ENCODE results near the gene CCDC159. TPM values are rescaled to one million over a fixed set of nuclear protein-coding genes. Genes with fewer than 3 reads are reported as not detected.

The CCDC159 gene
- total RNA-seq, 1 experiment from 2014 or later, result 18.2 TPM

DNA sequence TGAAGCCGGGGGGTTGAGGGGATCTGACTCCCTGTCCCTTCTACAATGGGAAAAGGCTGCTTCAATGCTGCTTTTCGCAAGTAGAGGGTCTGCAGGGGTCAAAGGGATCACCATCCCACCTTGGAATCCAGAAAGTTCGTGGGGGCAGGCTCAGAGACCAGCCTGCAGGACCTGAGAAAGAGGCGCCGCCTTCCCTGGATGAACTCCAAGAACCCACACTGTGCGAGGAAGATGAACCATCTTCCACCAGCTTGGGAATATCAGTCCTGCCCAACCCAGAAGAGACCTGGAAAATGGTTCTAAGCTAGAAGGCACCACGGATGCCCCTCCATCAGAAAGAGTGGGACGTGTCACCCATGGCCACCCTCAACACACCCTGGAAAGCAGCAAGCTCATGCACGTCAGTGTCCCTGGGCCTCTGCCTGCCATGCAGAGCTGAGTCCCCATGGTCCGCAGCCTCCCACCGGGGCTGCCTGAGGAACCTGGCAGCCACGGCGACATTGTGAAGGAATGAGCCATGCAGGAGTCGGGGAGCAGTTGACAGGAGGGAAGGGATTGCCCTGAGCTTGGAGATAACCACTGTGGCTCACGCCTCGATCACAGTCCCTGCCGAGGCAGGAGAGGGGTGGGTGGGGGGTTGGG, 21.4 kb upstream of the CCDC159 start:
- Mint-ChIP-seq H3K36me3 (ENCODE audit: insufficient read depth, unreplicated experiment) (peaks cover 54% of the 10 kb centered on the region), H3K27me3 (ENCODE audit: insufficient read depth, unreplicated experiment) (no peaks in the 10 kb centered on the region), H3K9me3 (ENCODE audit: unreplicated experiment) (no peaks in the 10 kb centered on the region), H3K4me3 (ENCODE audit: unreplicated experiment) (peak overlapping the region; percentile 53), H3K4me1 (ENCODE audit: insufficient read depth, unreplicated experiment) (peaks cover 10% of the 10 kb centered on the region), H3K27ac (ENCODE audit: low read depth, unreplicated experiment) (no peak overlapping the region)
- peak; percentile 40 for DNase-seq (ENCODE audit: unreplicated experiment)
- no peak for TF ChIP-seq CTCF (IDR thresholded peaks at IDR 0.05; ENCODE audit: unreplicated experiment)
- ChIA-PET POLR2A (interaction anchor here (0.7 to 4.8 kb wide), 14 partner anchors 8 to 265 kb away, joined by 3 to 33 read pairs (median 5); partner anchors contain the start of genes CCDC159, RAB3D, SWSAP1 and TMEM205), CTCF (interaction anchor here (0.5 to 1.4 kb wide), 6 partner anchors 20 to 840 kb away, joined by 3 read pairs; no protein-coding TSS in a partner anchor)
- intact Hi-C loops (cut with micrococcal nuclease), result no loop called here
- no TSS peak for BruUV-seq (replicated peaks)

DNA sequence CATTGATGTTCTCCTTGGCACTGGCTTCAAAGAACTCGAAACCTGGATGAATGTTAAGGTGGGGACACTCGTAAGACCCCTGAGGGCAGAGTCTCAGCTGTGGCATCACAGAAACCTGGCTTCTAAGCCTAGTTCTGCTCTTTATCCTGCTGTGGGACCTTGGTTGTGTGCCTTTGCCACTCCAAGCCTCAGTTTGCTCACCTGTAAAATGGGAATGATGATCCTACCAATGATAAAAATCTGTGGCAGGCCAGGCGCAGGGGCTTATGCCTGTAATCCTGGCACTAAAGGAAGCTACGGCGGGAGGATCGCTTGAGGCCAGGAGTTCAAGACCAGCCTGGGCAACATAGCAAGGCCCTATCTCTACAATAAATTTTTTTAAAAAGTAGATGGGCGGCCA, 20.8 kb upstream of the CCDC159 start:
- Mint-ChIP-seq H3K4me1 (ENCODE audit: insufficient read depth, unreplicated experiment) (peaks cover 10% of the 10 kb centered on the region), H3K36me3 (ENCODE audit: insufficient read depth, unreplicated experiment) (peaks cover 56% of the 10 kb centered on the region), H3K9me3 (ENCODE audit: unreplicated experiment) (no peaks in the 10 kb centered on the region), H3K27me3 (ENCODE audit: insufficient read depth, unreplicated experiment) (no peaks in the 10 kb centered on the region), H3K4me3 (ENCODE audit: unreplicated experiment) (no peak overlapping the region), H3K27ac (ENCODE audit: low read depth, unreplicated experiment) (no peak overlapping the region)
- CTCF ChIA-PET, result interaction anchor here (0.5 to 1.4 kb wide), 3 partner anchors 19 to 205 kb away, joined by 3 read pairs; no protein-coding TSS in a partner anchor
- intact Hi-C loops (cut with micrococcal nuclease), result no loop called here
- no peak for DNase-seq (ENCODE audit: unreplicated experiment)
- BruUV-seq (replicated peaks), result no TSS peak
- TF ChIP-seq CTCF (IDR thresholded peaks at IDR 0.05; ENCODE audit: unreplicated experiment), result no peak
- POLR2A ChIA-PET, result interaction anchor here (1.0 to 4.8 kb wide), 3 partner anchors 14 to 52 kb away, joined by 4 to 33 read pairs (median 7); partner anchors contain the start of genes CCDC159, RAB3D and TMEM205

- Mint-ChIP-seq H3K36me3 (ENCODE audit: insufficient read depth, unreplicated experiment) (peaks cover 68% of the 10 kb centered on the region), H3K9me3 (ENCODE audit: unreplicated experiment) (no peaks in the 10 kb centered on the region), H3K4me3 (ENCODE audit: unreplicated experiment) (no peak overlapping the region), H3K27ac (ENCODE audit: low read depth, unreplicated experiment) (no peak overlapping the region), H3K27me3 (ENCODE audit: insufficient read depth, unreplicated experiment) (no peaks in the 10 kb centered on the region), H3K4me1 (ENCODE audit: insufficient read depth, unreplicated experiment) (peaks cover 1% of the 10 kb centered on the region)
- no peak for TF ChIP-seq CTCF (IDR thresholded peaks at IDR 0.05; ENCODE audit: unreplicated experiment)
- CTCF ChIA-PET, result interaction anchor here (0.7 kb wide), 1 partner anchor 131 kb away, joined by 4 read pairs; no protein-coding TSS in a partner anchor
- intact Hi-C loops (cut with micrococcal nuclease), result no loop called here
- no TSS peak for BruUV-seq (replicated peaks)
- POLR2A ChIA-PET, result interaction anchor here (1.1 kb wide), 1 partner anchor 8 kb away, joined by 3 read pairs; no protein-coding TSS in a partner anchor
- DNase-seq (ENCODE audit: unreplicated experiment), result no peak
Measured at GRCh38 chr19:11330127-11330526, 16.2 kb upstream of the CCDC159 start.

- intact Hi-C loops (cut with micrococcal nuclease), result no loop called here
- DNase-seq (ENCODE audit: unreplicated experiment), result no peak
- ChIA-PET POLR2A (interaction anchor here (0.6 to 1.6 kb wide), 4 partner anchors 13 to 70 kb away, joined by 3 to 6 read pairs (median 3); partner anchors contain the start of genes CCDC159 and TMEM205), CTCF (interaction anchor here (0.6 to 1.0 kb wide), 2 partner anchors 45 to 136 kb away, joined by 3 to 4 read pairs; no protein-coding TSS in a partner anchor)
- Mint-ChIP-seq H3K36me3 (ENCODE audit: insufficient read depth, unreplicated experiment) (peaks cover 81% of the 10 kb centered on the region), H3K27me3 (ENCODE audit: insufficient read depth, unreplicated experiment) (no peaks in the 10 kb centered on the region), H3K4me1 (ENCODE audit: insufficient read depth, unreplicated experiment) (no peaks in the 10 kb centered on the region), H3K27ac (ENCODE audit: low read depth, unreplicated experiment) (no peak overlapping the region), H3K9me3 (ENCODE audit: unreplicated experiment) (no peaks in the 10 kb centered on the region), H3K4me3 (ENCODE audit: unreplicated experiment) (no peak overlapping the region)
- no TSS peak for BruUV-seq (replicated peaks)
- TF ChIP-seq CTCF (IDR thresholded peaks at IDR 0.05; ENCODE audit: unreplicated experiment), result no peak
Measured at GRCh38 chr19:11331502-11331901, 14.8 kb upstream of the CCDC159 start.

All from MCF 10A (cell line).